Motor neuron (in vitro differentiated cells): ENCODE results near the gene RFC4. TPM values are rescaled to one million over a fixed set of nuclear protein-coding genes. Genes with fewer than 3 reads are reported as not detected.
"Not testable (repeated sequence)": the region's sequence is repeated elsewhere in the genome, so short reads cannot be mapped to it uniquely, and the experiment has no call there.

ENCODE experiments used
- ATAC-seq, 8 experiments: fragments of 200-7000 bp; cut with Tn5 transposase; replicated peaks in 6 of 8; 2 replicates each; pipeline ENCODE4 v1.8.0; 2021; ENCODE audit warnings: mild to moderate bottlenecking in 8 of 8, moderate library complexity in 8 of 8
- H3K27ac ChIP-seq, 2 donors: fragments of 250-450 bp; sonication (Bioruptor Pico); 2 replicates each; pipeline ENCODE4 v1.9.0; 2021; ENCODE audit warnings: antibody characterized with exemption in 2 of 2, mild to moderate bottlenecking in 2 of 2, moderate library complexity in 1 of 2
- H3K4me1 ChIP-seq, 2 donors: fragments of 250-450 bp; sonication (Bioruptor Pico); replicated peaks in 1 of 2; 2 replicates each; pipeline ENCODE4 v1.6.1; 2021; ENCODE audit warnings: antibody characterized with exemption in 2 of 2, mild to moderate bottlenecking in 2 of 2, moderate library complexity in 1 of 2
- H3K4me3 ChIP-seq, 5 donors: fragments of 250-450 bp; sonication (Bioruptor Pico); 2 replicates each; pipeline ENCODE4 v1.9.0; 2021; ENCODE audit warnings: antibody characterized with exemption in 5 of 5, mild to moderate bottlenecking in 5 of 5, moderate library complexity in 4 of 5
- WGBS, 10 experiments: fragments of 450-650 bp; shearing (Covaris generic); methylation state at CpG; one replicate each; pipeline ENCODE4 v1.0.0; 2022; 5-methylcytosine and 5-hydroxymethylcytosine counted together
- in situ Hi-C, 9 experiments: fragments of 400-800 bp; cut with MboI; loops; one replicate each; pipeline ENCODE4 v1.15.0; 2021; ENCODE audit warnings: low sequenced_read_pairs in 9 of 9, low pct_unique_long_range_greater_than_20kb in 2 of 9; ENCODE audit not compliant: unreplicated experiment in 9 of 9
- total RNA-seq, 8 experiments: library from RNA; unstranded; fragments of 300-600 nt; gene quantifications; 2 replicates each; pipeline versions ENCODE4 v1.2.3 to v1.2.4, GENCODE V29; 2022

RFC4 gene, protein sequence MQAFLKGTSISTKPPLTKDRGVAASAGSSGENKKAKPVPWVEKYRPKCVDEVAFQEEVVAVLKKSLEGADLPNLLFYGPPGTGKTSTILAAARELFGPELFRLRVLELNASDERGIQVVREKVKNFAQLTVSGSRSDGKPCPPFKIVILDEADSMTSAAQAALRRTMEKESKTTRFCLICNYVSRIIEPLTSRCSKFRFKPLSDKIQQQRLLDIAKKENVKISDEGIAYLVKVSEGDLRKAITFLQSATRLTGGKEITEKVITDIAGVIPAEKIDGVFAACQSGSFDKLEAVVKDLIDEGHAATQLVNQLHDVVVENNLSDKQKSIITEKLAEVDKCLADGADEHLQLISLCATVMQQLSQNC
- 10 to 100 TPM in 7 of 8 experiments, 1 to 10 TPM in 1; 8.7 to 69.0 (median 36.9) TPM for total RNA-seq

DNA sequence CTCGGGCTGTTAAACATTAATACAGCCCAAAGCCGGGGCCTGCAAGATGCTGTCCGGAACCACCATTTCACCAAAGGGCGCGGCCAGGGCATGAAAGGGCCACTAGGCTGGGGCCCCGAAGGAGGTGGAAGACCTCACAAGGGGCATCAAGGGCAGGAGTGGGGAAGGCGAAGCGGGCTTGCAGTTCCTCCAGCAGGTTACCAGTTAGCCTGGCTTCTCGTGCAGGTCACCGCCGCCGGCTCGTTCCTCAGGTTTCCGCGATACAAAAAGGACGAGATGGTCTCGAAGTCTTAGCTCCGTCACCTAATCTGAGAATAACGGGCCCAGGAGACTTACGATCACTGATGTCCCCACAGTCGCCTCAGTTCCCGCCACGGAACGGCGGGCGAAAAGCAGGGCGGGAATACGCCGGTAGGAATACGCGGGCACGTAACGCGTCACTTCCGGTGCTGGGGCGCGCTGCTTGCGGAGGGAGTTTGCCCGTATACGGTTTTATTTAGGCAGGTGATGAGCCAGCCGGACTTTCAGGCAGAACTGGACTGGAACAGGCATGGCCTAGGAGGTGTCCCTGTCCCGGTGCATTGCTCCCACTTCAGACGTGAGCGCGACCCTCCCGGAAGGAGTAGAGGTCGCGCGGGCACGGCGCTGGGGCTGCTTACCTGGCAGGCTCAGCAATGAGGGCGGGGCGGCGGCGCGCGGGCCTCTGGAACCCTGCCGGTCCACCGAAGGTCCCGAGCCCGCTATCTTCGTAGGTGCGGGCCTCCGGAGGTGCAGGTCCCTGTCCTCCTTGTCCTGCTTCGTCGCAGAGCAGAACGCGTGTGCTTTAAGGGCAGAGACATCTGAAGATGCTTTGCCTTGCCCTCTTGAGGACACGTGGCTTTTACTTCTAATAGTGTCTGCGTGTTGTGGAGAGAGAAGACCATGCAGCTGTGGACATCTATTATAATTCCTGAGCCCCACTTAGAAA is at the start of gene RFC4:
Gene RFC4, minus strand, starts transcription at position 394 of the 967 bp plus-strand sequence. CDS start 1,769 bp downstream, outside the sequence.
- in situ Hi-C loops = loop anchor here in 1 of 9 experiments (25.0 kb wide), 1 partner anchor 194 kb away; the partner anchor contains the start of gene AHSG
- Histone ChIP-seq H3K4me3 (peak within 1 kb of the TSS; percentile 68 to 98 (median 88)), H3K4me1 (peaks cover 10 to 13% of the 10 kb centered on the region in 2 donors), H3K27ac (peak within 1 kb of the TSS; percentile 88 to 95)
- peak; percentile 95 to 98 (median 97) for ATAC-seq
- 0 to 11% (median 1%) methylated on average over 1 to 25 of the region's 70 CpGs; no CpG with 5 or more reads in 2 of the 10 experiments for WGBS, 10 experiments

DNA sequence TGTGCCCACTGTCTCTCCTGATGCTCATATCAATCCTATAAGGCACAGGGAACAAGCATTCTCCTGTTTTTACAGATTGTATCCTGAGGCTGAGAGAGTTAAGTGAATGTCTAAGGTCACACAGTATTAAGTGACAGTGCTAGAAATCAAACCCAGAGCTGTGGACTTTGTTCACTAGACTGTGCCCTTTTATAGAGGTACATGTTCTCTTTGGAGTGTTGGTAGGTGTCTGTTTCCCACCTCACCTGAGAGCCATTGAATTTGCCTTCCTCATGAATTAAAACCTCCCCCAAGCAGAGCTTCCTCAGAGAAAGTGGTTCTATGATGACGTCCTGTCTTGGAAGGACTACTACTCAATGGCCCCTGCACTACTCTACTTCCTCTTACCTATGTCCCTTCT is 48.7 kb upstream of the RFC4 start:
- Histone ChIP-seq H3K4me1 (no peaks in the 10 kb centered on the region), H3K27ac (no peak overlapping the region), H3K4me3 (no peak overlapping the region)
- no peak for ATAC-seq
- in situ Hi-C loops = loop anchor here in 2 of 9 experiments (25.0 kb wide), 2 partner anchors 307 to 832 kb away; no protein-coding TSS in a partner anchor
- 0% methylated on average over 1 of the region's 1 CpG; no CpG with 5 or more reads in 5 of the 10 experiments for WGBS, 10 experiments

DNA sequence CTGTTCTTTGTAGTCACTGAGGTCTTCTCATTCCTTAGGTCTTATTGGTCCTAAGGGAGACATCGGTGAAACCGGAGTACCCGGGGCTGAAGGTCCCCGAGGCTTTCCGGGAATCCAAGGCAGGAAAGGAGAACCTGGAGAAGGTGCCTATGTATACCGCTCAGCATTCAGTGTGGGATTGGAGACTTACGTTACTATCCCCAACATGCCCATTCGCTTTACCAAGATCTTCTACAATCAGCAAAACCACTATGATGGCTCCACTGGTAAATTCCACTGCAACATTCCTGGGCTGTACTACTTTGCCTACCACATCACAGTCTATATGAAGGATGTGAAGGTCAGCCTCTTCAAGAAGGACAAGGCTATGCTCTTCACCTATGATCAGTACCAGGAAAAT is 47.9 kb upstream of the RFC4 start:
- H3K27ac ChIP-seq = no peak overlapping the region
- WGBS, 10 experiments = 70 to 100% (median 92%) methylated on average over 1 to 5 of the region's 8 CpGs; no CpG with 5 or more reads in 4 of the 10 experiments
- in situ Hi-C loops = loop anchor here in 2 of 9 experiments (25.0 kb wide), 2 partner anchors 308 to 833 kb away; no protein-coding TSS in a partner anchor
- ATAC-seq = no peak
- H3K4me3 ChIP-seq = no peak overlapping the region
- H3K4me1 ChIP-seq = no peaks in the 10 kb centered on the region

DNA sequence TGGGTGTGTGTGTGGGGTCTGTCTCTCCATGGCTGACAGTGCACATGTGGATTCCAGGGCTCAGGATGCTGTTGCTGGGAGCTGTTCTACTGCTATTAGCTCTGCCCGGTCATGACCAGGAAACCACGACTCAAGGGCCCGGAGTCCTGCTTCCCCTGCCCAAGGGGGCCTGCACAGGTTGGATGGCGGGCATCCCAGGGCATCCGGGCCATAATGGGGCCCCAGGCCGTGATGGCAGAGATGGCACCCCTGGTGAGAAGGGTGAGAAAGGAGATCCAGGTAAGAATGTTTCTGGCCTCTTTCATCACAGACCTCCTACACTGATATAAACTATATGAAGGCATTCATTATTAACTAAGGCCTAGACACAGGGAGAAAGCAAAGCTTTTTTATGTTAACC is 46.7 kb upstream of the RFC4 start:
- 40 to 100% (median 93%) methylated on average over 1 to 3 of the region's 6 CpGs; no CpG with 5 or more reads in 7 of the 10 experiments for WGBS, 10 experiments
- ATAC-seq = no peak
- in situ Hi-C loops = loop anchor here in 2 of 9 experiments (25.0 kb wide), 2 partner anchors 309 to 834 kb away; no protein-coding TSS in a partner anchor
- H3K4me3 ChIP-seq = no peak overlapping the region
- no peaks in the 10 kb centered on the region for H3K4me1 ChIP-seq
- no peak overlapping the region for H3K27ac ChIP-seq

DNA sequence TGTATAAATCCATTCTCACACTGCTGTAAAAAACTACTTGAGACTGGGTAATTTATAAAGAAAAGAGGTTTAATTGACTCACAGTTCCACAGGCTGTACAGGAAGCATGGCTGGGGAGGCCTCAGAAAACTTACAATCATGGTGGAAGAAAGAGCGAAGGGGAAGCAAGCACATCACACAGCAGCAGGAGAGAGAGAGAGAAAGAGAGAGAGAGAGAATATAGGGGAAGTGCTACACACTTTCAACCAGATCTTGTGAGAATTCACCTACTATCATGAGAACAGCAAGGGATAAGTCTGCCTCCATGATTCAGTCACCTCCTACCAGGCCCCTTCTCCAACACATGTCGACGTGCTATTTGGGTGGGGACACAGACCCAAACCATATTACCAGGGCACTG is 45.6 kb upstream of the RFC4 start:
- ATAC-seq, H3K4me1 ChIP-seq, H3K4me3 ChIP-seq, H3K27ac ChIP-seq: not testable (repeated sequence)
- in situ Hi-C loops = loop anchor here in 2 of 9 experiments (25.0 kb wide), 2 partner anchors 310 to 835 kb away; no protein-coding TSS in a partner anchor
- WGBS, 10 experiments = 83 to 100% (median 100%) methylated on average over 1 to 3 of the region's 3 CpGs; no CpG with 5 or more reads in 2 of the 10 experiments

DNA sequence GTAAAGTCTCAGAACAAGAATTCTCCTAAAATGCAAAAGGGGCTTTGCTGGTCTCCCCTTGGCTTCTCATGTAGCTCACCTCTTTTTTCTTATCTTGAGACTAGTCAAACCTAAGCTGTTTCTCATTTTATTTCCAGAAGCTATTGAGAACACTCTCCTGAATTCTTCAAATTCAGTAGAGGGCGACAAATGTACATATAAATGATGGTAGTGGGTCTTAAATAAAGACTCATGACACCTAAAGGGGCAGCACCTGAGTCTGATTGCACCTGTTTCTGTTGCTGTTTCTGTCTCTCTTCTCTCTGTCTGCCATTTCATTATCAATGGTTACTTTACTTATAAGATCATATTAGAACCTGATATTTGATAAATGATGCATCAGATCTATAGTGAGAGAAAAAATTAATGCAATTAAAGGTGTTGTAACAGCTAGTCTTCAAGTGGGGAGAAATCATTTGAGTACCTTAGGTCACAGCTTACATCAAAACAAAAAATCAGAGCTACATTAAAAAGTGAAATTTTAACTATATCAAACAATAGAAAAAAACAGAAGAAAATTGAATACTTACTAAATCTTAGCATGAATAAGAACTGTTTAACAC is 43.2 kb upstream of the RFC4 start:
- in situ Hi-C loops = loop anchor here in 7 of 9 experiments (10.0 to 25.0 kb wide), 2 partner anchors 313 to 315 kb away; no protein-coding TSS in a partner anchor
- 0 to 17% (median 0%) methylated on average over 1 of the region's 1 CpG; no CpG with 5 or more reads in 1 of the 10 experiments for WGBS, 10 experiments
- Histone ChIP-seq H3K4me3 (no peak overlapping the region), H3K4me1 (no peaks in the 10 kb centered on the region), H3K27ac (no peak overlapping the region)
- ATAC-seq = peak in 6 of 8 experiments; percentile 26 to 72 (median 50)

DNA sequence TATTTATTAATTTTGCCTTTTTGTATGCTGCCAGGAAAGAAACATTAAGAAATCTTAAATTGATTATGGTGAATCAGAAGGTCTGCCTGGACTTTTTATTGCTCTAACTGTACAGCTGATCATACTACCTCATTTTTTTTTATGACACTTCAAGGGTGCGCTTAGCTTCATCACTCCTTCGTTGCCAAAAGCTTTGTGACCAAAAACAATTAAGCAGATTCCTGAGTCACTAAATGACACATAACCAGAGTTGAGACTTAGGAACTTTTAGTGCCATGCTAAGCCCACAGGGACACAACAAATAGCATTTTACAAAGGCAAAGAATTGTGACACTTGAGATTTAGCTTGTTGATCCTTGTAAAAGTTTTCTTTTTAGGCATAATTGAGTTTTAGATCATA is 41.2 kb upstream of the RFC4 start:
- WGBS, 10 experiments = 10 to 81% (median 68%) methylated on average over 1 to 2 of the region's 2 CpGs; no CpG with 5 or more reads in 1 of the 10 experiments
- Histone ChIP-seq H3K4me3 (no peak overlapping the region), H3K4me1 (no peaks in the 10 kb centered on the region), H3K27ac (no peak overlapping the region)
- ATAC-seq = no peak
- in situ Hi-C loops = loop anchor here in 7 of 9 experiments (10.0 to 25.0 kb wide), 2 partner anchors 315 to 317 kb away; no protein-coding TSS in a partner anchor

DNA sequence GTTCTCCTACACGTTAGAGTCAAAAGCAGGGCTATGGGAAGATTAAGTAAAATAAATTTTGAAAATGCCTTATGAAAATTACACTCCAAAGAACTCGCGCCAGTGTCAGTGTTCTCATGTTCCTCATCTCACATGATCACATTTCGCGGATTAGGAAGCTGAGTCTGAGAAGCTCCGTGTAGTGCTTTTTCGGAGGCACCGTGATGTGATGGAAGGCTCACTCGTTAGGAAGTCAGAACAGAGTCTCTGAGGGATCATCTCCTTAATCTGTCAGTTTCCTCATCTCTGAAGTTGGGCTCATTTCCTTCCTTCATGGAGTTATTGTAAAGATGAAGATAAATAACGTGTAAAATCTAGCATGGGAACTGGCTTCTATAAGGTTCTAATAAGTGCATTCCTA is 39.5 kb upstream of the RFC4 start:
- WGBS, 10 experiments = 55 to 97% (median 86%) methylated on average over 4 to 9 of the region's 10 CpGs
- in situ Hi-C loops = loop anchor here in 7 of 9 experiments (10.0 to 25.0 kb wide), 2 partner anchors 317 to 319 kb away; no protein-coding TSS in a partner anchor
- Histone ChIP-seq H3K27ac (no peak overlapping the region), H3K4me3 (no peak overlapping the region), H3K4me1 (no peaks in the 10 kb centered on the region)
- ATAC-seq = no peak

DNA sequence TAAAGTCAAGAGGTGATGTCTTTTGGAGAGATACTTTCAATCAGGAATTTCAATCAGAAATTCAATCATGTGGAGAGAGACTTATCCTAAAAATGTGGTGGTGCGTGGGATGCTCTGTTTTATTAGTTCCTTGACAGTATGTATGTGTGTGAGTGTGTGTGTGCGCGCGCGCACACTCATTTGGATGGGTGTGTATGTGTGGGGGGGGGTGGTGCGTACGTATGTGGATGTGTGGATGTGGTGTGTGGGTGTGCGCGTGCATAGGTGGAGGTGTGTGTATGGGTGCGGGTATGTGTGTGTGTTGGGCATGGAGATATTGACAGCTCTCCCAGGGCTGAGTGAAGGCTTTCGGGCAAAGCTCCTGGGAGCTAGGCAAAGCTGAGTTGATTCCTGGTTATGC is 38.6 kb upstream of the RFC4 start:
- Histone ChIP-seq H3K4me3 (no peak overlapping the region), H3K4me1 (no peaks in the 10 kb centered on the region), H3K27ac (no peak overlapping the region)
- 64 to 96% (median 88%) methylated on average over 1 to 7 of the region's 11 CpGs; no CpG with 5 or more reads in 4 of the 10 experiments for WGBS, 10 experiments
- no peak for ATAC-seq
- in situ Hi-C loops = loop anchor here in 7 of 9 experiments (10.0 to 25.0 kb wide), 2 partner anchors 317 to 320 kb away; no protein-coding TSS in a partner anchor

DNA sequence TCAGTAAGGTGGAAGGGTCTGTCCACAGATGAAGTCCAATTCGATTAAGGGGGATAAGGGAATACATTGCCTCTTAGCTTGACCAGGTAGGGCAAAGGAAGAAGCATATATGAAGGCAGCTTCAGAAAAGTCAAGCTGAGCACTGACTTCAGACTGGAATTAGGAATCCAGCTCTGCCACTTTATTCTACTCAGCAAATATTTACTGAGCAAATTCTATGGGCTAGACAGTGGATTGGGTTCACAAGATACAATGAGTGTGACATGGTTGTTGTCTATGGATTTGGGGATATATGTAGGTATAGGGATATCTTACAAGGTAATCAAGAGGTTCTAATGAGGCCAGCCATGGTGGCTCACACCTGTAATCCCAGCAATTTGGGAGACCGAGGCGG is 36.8 kb upstream of the RFC4 start:
- H3K4me1 ChIP-seq = no peaks in the 10 kb centered on the region
- WGBS, 10 experiments = 0 to 88% (median 0%) methylated on average over 1 to 3 of the region's 3 CpGs; no CpG with 5 or more reads in 4 of the 10 experiments
- no peak overlapping the region for H3K4me3 ChIP-seq
- no peak overlapping the region for H3K27ac ChIP-seq
- in situ Hi-C loops = loop anchor here in 7 of 9 experiments (10.0 to 25.0 kb wide), 2 partner anchors 319 to 322 kb away; no protein-coding TSS in a partner anchor
- no peak for ATAC-seq

DNA sequence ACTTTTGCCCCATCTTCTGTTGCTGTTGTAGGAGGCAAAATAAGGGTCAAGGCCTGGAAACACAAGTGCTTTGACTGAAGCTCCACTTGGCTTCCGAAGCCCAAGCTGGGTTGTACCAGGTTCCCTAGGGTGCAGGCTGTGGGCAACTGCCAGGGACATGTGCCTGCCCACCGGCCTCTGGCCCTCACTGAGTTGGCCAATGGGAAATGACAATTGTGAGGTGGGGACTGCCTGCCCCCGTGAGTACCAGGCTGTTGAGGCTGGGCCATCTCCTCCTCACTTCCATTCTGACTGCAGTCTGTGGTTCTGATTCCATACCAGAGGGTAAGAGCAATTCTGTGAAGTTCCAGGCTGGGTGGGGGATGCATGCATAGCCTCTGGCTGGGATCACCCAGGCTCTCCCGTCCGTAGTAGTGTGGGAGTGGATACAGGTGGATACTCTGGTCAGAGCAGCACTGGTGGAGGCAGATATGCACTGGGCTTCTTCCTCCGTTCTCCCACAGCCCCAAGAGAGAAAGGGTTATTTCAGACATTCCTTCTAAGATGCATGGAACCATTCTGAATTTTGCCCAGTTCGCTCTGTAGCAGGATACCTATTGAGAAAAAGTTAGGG is 36.2 kb upstream of the RFC4 start, which contains the start of gene ADIPOQ:
Gene ADIPOQ, plus strand, starts transcription at position 285 of the 613 bp plus-strand sequence. CDS start 10,349 bp downstream, outside the sequence.
- Histone ChIP-seq H3K27ac (no peak within 1 kb of the TSS), H3K4me3 (no peak within 1 kb of the TSS), H3K4me1 (no peaks in the 10 kb centered on the region)
- in situ Hi-C loops = loop anchor here in 7 of 9 experiments (10.0 to 25.0 kb wide), 2 partner anchors 320 to 322 kb away; no protein-coding TSS in a partner anchor
- WGBS, 10 experiments = 0 to 83% (median 57%) methylated on average over 1 to 7 of the region's 7 CpGs; no CpG with 5 or more reads in 2 of the 10 experiments
- no peak for ATAC-seq
